HG03066 (cell line): ENCODE results near the gene SRPRA.
"Not testable (repeated sequence)": the region's sequence is repeated elsewhere in the genome, so short reads cannot be mapped to it uniquely, and the experiment has no call there.

ENCODE experiments used
- ATAC-seq: cut with Tn5 transposase; IDR thresholded peaks from one replicate; pipeline ENCODE4 v1.9.1; 2021; ENCODE audit warnings: low read depth; ENCODE audit not compliant: unreplicated experiment

SRPRA gene

GRCh38 chr11:126268708-126269579, at the start of gene SRPRA, which contains the start of gene FOXRED1:
SRPRA (minus strand) TSS chr11:126268895; CDS start chr11:126268804, 91 bp downstream.
FOXRED1 (plus strand) TSS chr11:126269154; CDS start chr11:126269207, 53 bp downstream.
- ATAC-seq, result peak; percentile 99

GRCh38 chr11:126317756-126318573, 49.3 kb upstream of the SRPRA start:
- peak; percentile 45 for ATAC-seq

DNA sequence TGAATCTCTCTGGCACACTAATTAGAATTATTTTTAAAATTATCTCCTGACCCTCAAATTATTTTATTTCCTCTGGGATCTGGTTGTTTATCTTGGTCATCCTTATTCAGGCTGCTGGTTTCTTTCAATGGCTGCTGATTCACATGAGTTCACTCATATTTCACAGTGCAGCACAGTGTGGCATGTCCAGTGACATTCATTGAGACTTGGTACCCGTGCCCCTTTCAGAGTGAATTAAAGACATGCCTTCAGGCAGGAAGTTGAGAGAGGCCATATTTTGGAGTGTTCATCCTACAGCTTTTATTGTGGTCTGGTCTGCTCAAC, 48.7 kb upstream of the SRPRA start:
- no peak for ATAC-seq

DNA sequence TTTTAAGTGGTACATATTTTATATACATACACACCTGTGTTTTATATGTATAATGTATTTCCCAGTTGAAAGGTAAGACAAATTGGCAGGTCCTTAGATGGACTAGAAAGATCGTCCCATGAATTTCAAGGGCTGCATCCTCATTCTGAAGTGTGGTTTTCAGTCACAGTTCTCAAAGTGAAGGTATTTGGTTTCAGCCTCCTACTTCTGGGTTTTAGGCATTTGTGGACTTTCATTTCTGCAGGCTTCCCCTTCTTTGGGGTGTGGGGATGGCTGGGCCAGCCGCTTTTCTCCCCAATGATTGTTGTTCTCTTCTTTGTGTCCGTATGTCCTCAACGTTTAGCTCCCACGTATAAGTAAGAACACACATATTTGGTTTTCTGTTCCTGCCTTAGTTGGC, 45.1 kb upstream of the SRPRA start:
- no peak for ATAC-seq

GRCh38 chr11:126312961-126313360, 44.3 kb upstream of the SRPRA start:
- ATAC-seq, result no peak

DNA sequence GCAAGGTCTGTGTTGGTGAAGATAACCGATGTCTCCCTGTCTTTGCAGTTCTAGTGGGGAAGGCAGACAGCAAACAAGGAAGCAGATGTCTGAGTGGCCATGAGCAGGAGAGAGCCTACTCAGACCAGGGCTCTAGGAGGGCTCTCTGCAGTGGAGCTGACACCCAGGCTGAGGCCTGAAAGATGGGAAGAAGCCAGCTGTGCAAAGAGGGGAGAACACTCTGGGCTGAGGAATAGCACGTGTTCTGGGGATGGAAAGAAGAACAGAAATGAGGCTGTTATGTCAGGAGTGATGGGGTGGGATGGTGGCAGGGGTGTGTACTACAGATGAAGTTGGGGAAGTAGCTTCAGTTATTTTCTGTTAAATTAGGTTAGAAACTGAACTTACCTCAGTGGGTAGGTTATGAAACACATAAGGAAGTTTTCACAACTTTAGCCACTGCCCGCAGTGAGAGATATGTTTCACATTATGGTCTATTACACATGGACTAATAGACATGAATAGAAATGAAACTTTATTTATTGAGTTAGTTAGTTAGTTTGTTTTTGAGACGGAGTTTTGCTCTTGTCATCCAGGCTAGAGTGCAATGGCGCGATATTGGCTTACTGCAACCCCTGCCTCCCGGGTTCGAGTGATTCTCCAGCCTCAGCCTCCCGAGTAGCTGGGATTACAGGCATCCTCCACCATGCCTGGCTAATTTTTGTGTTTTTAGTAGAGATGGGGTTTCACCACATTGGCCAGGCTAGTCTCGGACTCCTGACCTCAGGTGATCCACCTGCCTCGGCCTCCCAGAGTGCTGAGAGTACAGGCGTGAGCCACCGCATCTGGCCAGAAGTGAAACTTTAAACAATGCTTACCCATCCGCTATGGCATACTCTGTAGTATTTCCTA, 43.0 kb upstream of the SRPRA start:
- peak; percentile 58 for ATAC-seq

- no peak for ATAC-seq
Observed at GRCh38 chr11:126310992-126311310, 42.3 kb upstream of the SRPRA start.

- ATAC-seq, result peak; percentile 34
Observed at GRCh38 chr11:126310200-126310991, 41.7 kb upstream of the SRPRA start.

DNA sequence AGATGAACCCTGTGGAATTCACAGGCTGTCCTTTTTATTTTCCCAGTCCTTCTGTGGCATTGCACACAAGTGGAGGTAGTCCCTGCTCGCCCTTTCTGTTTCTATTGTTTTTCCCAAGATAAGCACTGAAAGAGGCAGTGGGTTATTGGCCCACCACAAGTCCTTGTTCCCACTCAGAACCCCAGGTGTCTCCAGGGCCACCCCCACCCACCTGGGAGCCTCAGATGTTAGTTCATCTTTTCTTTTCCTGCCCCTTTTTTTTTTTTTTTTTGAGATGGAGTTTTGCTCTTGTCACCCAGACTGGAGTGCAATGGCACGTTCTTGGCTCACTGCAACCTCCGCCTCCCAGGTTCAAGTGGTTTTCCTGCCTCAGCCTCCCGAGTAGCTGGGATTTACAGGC, 40.1 kb upstream of the SRPRA start:
- not testable (repeated sequence) for ATAC-seq

- ATAC-seq, result no peak
Observed at GRCh38 chr11:126308271-126308671, 39.6 kb upstream of the SRPRA start.

DNA sequence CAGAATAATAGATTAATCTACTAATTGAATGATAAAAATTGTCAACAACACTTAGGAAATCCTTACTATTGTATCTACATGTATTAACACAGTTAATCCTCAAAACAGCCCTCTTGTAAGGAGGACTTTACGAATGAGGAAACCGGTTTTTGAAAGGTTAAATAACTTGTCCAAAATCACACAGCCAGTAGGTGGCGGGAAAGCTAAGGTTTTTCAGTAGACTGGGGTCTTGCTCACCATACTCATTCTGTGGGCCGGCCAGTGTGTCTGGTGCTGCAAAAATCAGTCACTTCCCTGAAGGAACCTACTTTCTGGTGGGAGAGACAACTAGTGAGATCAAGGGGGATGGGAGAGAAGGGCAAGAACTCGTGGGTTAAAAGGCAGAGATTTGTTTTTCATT, 39.0 kb upstream of the SRPRA start:
- no peak for ATAC-seq

- ATAC-seq, result peak; percentile 43
Observed at GRCh38 chr11:126305699-126306098, 37.0 kb upstream of the SRPRA start.

- no peak for ATAC-seq
Observed at GRCh38 chr11:126304457-126305075, 35.9 kb upstream of the SRPRA start.

DNA sequence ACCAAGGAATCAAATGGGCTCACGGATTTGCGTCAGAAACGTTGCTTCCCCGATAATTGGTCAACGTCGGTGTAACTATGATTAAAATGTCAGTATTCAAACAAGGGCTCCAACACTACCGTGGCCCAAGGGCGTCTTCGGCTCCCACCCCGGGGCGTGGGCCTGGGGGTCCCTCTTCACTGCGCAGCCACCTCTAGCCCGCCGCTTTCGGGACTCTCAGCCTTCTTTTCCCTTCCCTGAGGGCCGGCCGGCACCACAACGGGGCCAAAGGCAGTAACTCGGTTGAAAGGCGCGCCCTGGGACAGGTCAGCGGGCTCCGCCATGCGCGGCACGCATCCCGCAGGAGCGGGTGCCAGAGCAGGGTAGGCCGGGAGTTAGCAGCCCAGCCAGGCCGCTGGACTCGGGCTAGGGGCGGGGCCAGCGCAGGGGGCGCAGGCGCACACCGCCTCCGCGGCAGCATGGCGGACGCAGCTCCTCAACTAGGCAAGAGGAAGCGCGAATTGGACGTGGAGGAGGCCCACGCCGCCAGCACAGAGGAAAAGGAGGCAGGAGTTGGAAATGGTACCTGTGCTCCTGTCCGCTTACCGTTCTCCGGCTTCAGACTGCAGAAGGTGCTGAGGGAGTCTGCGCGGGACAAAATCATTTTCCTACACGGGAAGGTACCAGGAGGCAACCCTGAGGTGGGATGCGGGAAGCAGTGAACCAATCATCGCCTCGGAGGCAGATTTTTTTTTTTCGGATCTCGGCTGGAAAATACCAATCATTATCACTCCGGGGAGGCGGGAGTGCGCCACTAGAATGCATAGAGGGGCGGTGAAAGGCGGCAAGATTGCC, 35.1 kb upstream of the SRPRA start, which contains the start of gene DCPS:
Gene DCPS, plus strand, starts transcription at position 438 of the 834 bp plus-strand sequence. Its CDS starts 21 bp downstream, at position 459.
- peak; percentile 89 for ATAC-seq

GRCh38 chr11:126297004-126297403, 28.3 kb upstream of the SRPRA start:
- no peak for ATAC-seq

GRCh38 chr11:126293726-126294125, 25.0 kb upstream of the SRPRA start:
- no peak for ATAC-seq

- ATAC-seq, result no peak
Observed at GRCh38 chr11:126290887-126291286, 22.2 kb upstream of the SRPRA start.

DNA sequence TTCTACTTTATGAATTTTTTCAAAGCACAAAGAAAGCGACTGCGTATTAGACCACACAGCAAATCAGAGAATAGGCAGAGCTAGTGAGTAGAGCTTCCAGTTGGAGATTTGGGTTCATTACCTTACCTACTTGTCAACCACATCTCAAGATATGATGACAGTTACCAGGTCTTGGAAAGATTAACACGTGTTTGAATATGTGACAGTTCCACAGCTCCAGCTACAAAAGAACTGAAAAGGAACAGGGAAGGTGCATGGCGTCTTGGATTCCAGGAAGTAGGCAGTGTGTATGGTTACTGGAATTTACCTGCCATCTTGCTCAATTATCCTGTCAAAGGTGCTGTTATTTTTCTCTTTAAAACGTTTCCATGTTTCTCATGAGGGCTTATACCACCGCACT, 19.5 kb upstream of the SRPRA start:
- ATAC-seq, result no peak

GRCh38 chr11:126284829-126285228, 16.1 kb upstream of the SRPRA start:
- ATAC-seq, result no peak
